WERI-Rb-1 (cell line): ENCODE results near the gene PM20D2.
A peak's percentile ranks its signal among the peaks of the same experiment; 100 is the strongest.

Source experiments
- DNase-seq: peaks from one replicate; pipeline ENCODE4 v3.0.0-alpha.2; 2020
- H3K27ac ChIP-seq: fragments of 250-450 bp; sonication (Bioruptor Pico); 2 replicates; pipeline ENCODE4 v1.5.1; 2020; ENCODE audit warnings: mild to moderate bottlenecking, moderate library complexity
- H3K27me3 ChIP-seq: fragments of 250-450 bp; sonication (Bioruptor Pico); 2 replicates; pipeline ENCODE4 v1.5.1; 2021; ENCODE audit warnings: mild to moderate bottlenecking, low read depth, moderate library complexity; ENCODE audit not compliant: insufficient read depth, severe bottlenecking
- H3K36me3 ChIP-seq: fragments of 250-450 bp; sonication (Bioruptor Pico); 2 replicates; pipeline ENCODE4 v1.5.1; 2020; ENCODE audit warnings: mild to moderate bottlenecking, moderate library complexity
- H3K4me3 ChIP-seq: 2 replicates; pipeline ENCODE4 v1.5.1; 2011; ENCODE audit warnings: low read depth, mild to moderate bottlenecking, control low read depth, low read length
- H3K9me3 ChIP-seq: fragments of 250-450 bp; sonication (Bioruptor Pico); 2 replicates; pipeline ENCODE4 v1.5.1; 2021; ENCODE audit warnings: mild to moderate bottlenecking, moderate library complexity; ENCODE audit not compliant: severe bottlenecking
- TF ChIP-seq, protein P1 (sequence below): IDR thresholded peaks from 2 replicates; pipeline ENCODE4 v1.5.1; 2011; ENCODE audit warnings: low read depth, mild to moderate bottlenecking, control low read depth, inconsistent platforms, low read length

PM20D2 gene, protein sequence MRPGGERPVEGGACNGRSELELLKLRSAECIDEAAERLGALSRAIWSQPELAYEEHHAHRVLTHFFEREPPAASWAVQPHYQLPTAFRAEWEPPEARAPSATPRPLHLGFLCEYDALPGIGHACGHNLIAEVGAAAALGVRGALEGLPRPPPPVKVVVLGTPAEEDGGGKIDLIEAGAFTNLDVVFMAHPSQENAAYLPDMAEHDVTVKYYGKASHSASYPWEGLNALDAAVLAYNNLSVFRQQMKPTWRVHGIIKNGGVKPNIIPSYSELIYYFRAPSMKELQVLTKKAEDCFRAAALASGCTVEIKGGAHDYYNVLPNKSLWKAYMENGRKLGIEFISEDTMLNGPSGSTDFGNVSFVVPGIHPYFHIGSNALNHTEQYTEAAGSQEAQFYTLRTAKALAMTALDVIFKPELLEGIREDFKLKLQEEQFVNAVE

DNA sequence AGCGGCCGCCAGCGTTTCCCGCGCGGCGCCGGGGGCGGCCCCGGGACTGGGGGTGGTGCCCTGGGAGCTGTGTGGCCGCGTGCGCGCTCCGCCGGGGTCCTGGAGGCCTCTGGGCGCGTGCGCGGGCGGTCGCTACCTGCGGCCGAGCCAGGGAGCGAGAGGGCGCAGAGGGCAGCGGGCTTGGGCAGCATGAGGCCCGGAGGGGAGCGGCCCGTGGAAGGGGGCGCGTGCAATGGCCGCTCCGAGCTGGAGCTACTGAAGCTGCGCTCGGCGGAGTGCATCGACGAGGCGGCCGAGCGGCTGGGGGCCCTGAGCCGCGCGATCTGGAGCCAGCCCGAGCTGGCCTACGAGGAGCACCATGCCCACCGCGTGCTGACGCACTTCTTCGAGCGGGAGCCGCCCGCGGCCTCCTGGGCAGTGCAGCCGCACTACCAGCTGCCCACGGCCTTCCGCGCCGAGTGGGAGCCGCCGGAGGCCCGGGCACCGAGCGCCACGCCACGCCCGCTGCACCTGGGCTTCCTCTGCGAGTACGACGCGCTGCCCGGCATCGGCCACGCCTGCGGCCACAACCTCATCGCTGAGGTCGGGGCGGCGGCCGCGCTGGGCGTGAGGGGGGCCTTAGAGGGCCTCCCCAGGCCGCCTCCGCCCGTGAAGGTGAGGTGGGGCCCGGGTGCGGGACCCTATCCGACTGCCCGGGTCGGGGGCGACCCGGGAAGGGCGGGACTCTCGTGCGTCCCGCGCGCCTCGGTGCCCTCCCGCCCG, at the start of gene PM20D2:
TSS of gene PM20D2 (plus strand) at position 100 of the 762 bp plus-strand sequence. CDS start at position 190, 90 bp downstream.
- H3K27ac ChIP-seq = peak within 1 kb of the TSS; percentile 77

DNA sequence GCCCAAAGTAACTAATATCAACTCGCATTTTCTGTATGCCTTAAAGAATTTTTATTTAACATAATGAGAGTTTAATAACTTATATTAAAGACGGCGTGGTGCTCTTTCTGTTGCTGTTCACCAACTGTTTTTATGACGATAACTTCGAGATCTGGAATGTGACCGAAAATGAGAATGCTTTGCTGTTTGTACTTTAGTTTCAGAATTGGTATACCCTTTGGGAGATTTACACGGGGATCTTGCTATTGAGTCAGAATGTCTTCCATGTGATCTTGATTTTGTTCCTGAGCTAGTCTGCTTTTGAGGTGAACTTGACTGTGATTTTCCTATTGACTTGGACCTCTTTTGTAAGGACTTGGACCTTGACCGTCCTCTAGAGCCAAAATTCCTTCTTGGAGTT, 47.4 kb upstream of the PM20D2 start:
- Histone ChIP-seq H3K4me3 (no peak overlapping the region), H3K27ac (no peak overlapping the region)
- TF ChIP-seq, protein P1, sequence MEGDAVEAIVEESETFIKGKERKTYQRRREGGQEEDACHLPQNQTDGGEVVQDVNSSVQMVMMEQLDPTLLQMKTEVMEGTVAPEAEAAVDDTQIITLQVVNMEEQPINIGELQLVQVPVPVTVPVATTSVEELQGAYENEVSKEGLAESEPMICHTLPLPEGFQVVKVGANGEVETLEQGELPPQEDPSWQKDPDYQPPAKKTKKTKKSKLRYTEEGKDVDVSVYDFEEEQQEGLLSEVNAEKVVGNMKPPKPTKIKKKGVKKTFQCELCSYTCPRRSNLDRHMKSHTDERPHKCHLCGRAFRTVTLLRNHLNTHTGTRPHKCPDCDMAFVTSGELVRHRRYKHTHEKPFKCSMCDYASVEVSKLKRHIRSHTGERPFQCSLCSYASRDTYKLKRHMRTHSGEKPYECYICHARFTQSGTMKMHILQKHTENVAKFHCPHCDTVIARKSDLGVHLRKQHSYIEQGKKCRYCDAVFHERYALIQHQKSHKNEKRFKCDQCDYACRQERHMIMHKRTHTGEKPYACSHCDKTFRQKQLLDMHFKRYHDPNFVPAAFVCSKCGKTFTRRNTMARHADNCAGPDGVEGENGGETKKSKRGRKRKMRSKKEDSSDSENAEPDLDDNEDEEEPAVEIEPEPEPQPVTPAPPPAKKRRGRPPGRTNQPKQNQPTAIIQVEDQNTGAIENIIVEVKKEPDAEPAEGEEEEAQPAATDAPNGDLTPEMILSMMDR = no peak

More for the DNA sequence above, at the start of gene PM20D2:
- TF ChIP-seq, protein P1 = no peak
- H3K36me3 ChIP-seq = peaks cover 10% of the 10 kb centered on the region
- DNase-seq = peak; percentile 86
- no peaks in the 10 kb centered on the region for H3K9me3 ChIP-seq
- no peaks in the 10 kb centered on the region for H3K27me3 ChIP-seq
- H3K4me3 ChIP-seq = peak within 1 kb of the TSS; percentile 72

DNA sequence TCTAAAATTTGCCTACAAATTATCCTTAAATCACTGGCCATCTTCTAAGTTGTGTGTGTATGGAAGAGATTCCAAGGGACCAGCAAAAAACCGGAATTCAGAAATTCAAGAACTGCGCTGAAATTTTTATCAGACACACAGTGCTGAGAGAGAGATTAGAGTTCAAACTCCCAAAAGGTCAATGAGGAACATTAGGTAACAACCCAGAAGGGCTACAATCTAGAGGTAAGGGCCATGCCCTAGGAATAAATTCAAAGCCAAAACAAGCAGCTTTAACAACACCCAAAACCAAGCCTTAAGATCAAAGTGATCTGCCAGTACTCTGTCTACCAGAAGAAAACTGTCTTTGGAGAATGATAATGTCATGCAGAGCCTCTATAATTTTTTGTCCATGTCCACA, 45.7 kb upstream of the PM20D2 start:
- TF ChIP-seq, protein P1 = no peak
- Histone ChIP-seq H3K36me3 (peaks cover 26% of the 10 kb centered on the region), H3K4me3 (no peak overlapping the region), H3K27ac (no peak overlapping the region), H3K27me3 (no peaks in the 10 kb centered on the region), H3K9me3 (no peaks in the 10 kb centered on the region)
- no peak for DNase-seq

More for the DNA sequence above, 47.4 kb upstream of the PM20D2 start:
- Histone ChIP-seq H3K9me3 (no peaks in the 10 kb centered on the region), H3K36me3 (peaks cover 14% of the 10 kb centered on the region), H3K27me3 (no peaks in the 10 kb centered on the region)
- DNase-seq = no peak

DNA sequence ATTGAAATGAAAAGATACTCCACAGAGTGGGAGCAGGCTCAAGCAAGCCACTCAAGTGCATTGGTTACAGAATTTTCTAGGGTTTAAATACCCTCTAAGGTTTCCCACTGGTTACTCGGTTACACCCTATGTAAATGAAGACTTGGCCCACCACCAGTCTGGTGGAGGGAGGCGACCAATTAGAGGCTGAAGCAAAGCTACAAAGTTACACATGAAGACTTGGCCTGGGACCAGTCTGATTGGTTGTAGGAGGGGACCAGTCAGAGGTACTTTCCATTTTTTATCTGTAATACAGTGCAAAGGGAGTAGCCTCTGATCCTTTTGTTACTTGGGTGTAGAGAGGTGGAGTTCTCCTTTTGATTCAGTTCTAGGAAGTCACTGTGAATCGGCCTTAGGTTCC, 35.6 kb upstream of the PM20D2 start:
- no peak for DNase-seq
- no peak overlapping the region for H3K4me3 ChIP-seq
- H3K27me3 ChIP-seq = no peaks in the 10 kb centered on the region
- H3K36me3 ChIP-seq = peaks cover 15% of the 10 kb centered on the region; the same call in 1 of the 2 replicates
- H3K27ac ChIP-seq = no peak overlapping the region
- H3K9me3 ChIP-seq = no peaks in the 10 kb centered on the region
- TF ChIP-seq, protein P1 = no peak

DNA sequence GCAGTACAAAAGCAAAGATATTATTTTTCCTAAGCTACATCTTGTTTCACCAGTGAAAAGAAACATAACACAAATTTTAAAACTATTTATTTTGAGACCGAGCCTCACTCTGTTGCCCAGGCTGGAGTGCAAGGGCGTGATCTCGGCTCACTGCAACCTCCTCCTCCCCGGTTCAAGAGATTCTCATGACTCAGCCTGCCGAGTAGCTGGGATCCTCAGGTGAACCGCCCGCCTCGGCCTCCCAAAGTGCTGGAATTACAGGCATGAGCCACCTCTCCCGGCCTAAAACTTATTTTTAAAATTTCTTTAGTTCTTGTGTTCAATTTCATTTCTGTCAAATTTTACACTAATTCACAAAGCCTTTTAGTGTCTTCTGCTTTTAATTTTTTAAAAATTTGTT, 33.9 kb upstream of the PM20D2 start:
- H3K4me3 ChIP-seq = no peak overlapping the region
- no peak overlapping the region for H3K27ac ChIP-seq
- no peak for DNase-seq
- no peaks in the 10 kb centered on the region for H3K9me3 ChIP-seq
- peaks cover 2% of the 10 kb centered on the region; the same call in 1 of the 2 replicates for H3K36me3 ChIP-seq
- no peaks in the 10 kb centered on the region for H3K27me3 ChIP-seq
- TF ChIP-seq, protein P1 = no peak
